Measurements from ENCODE around the gene ANKRD33B. TPM values are rescaled to one million over a fixed set of nuclear protein-coding genes. Genes with fewer than 3 reads are reported as not detected.
"Not testable (repeated sequence)": the region's sequence is repeated elsewhere in the genome, so short reads cannot be mapped to it uniquely, and the experiment has no call there.

Gene ANKRD33B
- total RNA-seq, 1 experiment from 2014 or later = 0.75 TPM

GRCh38 chr5:10545084-10545483, 18.8 kb upstream of the ANKRD33B start:
- Histone ChIP-seq H3K4me1 (ENCODE audit: insufficient read depth, low read length, poor library complexity, severe bottlenecking) (no peaks in the 10 kb centered on the region), H3K27ac (ENCODE audit: low read depth, low read length, poor library complexity, severe bottlenecking) (no peak overlapping the region), H3K4me3 (ENCODE audit: low read depth, low read length, poor library complexity, severe bottlenecking) (no peak overlapping the region), H3K36me3 (ENCODE audit: insufficient read depth, low read length, poor library complexity, severe bottlenecking) (no peaks in the 10 kb centered on the region), H3K9me3 (ENCODE audit: low read depth, low read length, poor library complexity, severe bottlenecking) (no peaks in the 10 kb centered on the region), H3K27me3 (replicated peaks; ENCODE audit: insufficient read depth, low read depth, low read length, poor library complexity) (peaks cover 53% of the 10 kb centered on the region)
- POLR2A ChIA-PET (ENCODE audit: low non-redundant PET) = no interaction called here
- no peak for TF ChIP-seq CTCF (conservative IDR thresholded peaks at IDR 0.05; ENCODE audit: low read depth, low read length)
- TF ChIP-seq EZH2 (IDR thresholded peaks at IDR 0.05; ENCODE audit: borderline replicate concordance, low read depth, low read length, poor library complexity, severe bottlenecking) = no peak
- intact Hi-C loops (cut with micrococcal nuclease; ENCODE audit: unreplicated experiment) = no loop called here
- BruUV-seq (replicated peaks) = no TSS peak
- no peak for DNase-seq (ENCODE audit: low spot score)
- CTCF ChIA-PET = interaction anchor here (0.6 kb wide), 1 partner anchor 311 kb away, joined by 5 read pairs; no protein-coding TSS in a partner anchor

GRCh38 chr5:10546186-10546585, 17.7 kb upstream of the ANKRD33B start:
- H3K27me3 ChIP-seq (replicated peaks; ENCODE audit: insufficient read depth, low read depth, low read length, poor library complexity) = peaks cover 53% of the 10 kb centered on the region
- no peak overlapping the region for H3K27ac ChIP-seq (ENCODE audit: low read depth, low read length, poor library complexity, severe bottlenecking)
- TF ChIP-seq CTCF (conservative IDR thresholded peaks at IDR 0.05; ENCODE audit: low read depth, low read length) = no peak
- no peak for TF ChIP-seq EZH2 (IDR thresholded peaks at IDR 0.05; ENCODE audit: borderline replicate concordance, low read depth, low read length, poor library complexity, severe bottlenecking)
- no peak for DNase-seq (ENCODE audit: low spot score)
- no TSS peak for BruUV-seq (replicated peaks)
- POLR2A ChIA-PET (ENCODE audit: low non-redundant PET) = no interaction called here
- no peaks in the 10 kb centered on the region for H3K9me3 ChIP-seq (ENCODE audit: low read depth, low read length, poor library complexity, severe bottlenecking)
- intact Hi-C loops (cut with micrococcal nuclease; ENCODE audit: unreplicated experiment) = no loop called here
- CTCF ChIA-PET = no interaction called here
- no peaks in the 10 kb centered on the region for H3K36me3 ChIP-seq (ENCODE audit: insufficient read depth, low read length, poor library complexity, severe bottlenecking)
- no peak overlapping the region for H3K4me3 ChIP-seq (ENCODE audit: low read depth, low read length, poor library complexity, severe bottlenecking)
- H3K4me1 ChIP-seq (ENCODE audit: insufficient read depth, low read length, poor library complexity, severe bottlenecking) = no peaks in the 10 kb centered on the region

- intact Hi-C loops (cut with micrococcal nuclease; ENCODE audit: unreplicated experiment) = no loop called here
- ChIA-PET POLR2A (ENCODE audit: low non-redundant PET) (no interaction called here), CTCF (no interaction called here)
- no peaks in the 10 kb centered on the region for H3K36me3 ChIP-seq (ENCODE audit: insufficient read depth, low read length, poor library complexity, severe bottlenecking)
- peaks cover 36% of the 10 kb centered on the region for H3K27me3 ChIP-seq (replicated peaks; ENCODE audit: insufficient read depth, low read depth, low read length, poor library complexity)
- TF ChIP-seq EZH2 (IDR thresholded peaks at IDR 0.05; ENCODE audit: borderline replicate concordance, low read depth, low read length, poor library complexity, severe bottlenecking) (no peak), CTCF (conservative IDR thresholded peaks at IDR 0.05; ENCODE audit: low read depth, low read length) (no peak)
- DNase-seq (ENCODE audit: low spot score) = no peak
- H3K4me1 ChIP-seq (ENCODE audit: insufficient read depth, low read length, poor library complexity, severe bottlenecking) = no peaks in the 10 kb centered on the region
- H3K9me3 ChIP-seq (ENCODE audit: low read depth, low read length, poor library complexity, severe bottlenecking) = no peaks in the 10 kb centered on the region
- no peak overlapping the region for H3K27ac ChIP-seq (ENCODE audit: low read depth, low read length, poor library complexity, severe bottlenecking)
- BruUV-seq (replicated peaks) = no TSS peak
- no peak overlapping the region for H3K4me3 ChIP-seq (ENCODE audit: low read depth, low read length, poor library complexity, severe bottlenecking)
Observed at GRCh38 chr5:10548418-10549122, 15.3 kb upstream of the ANKRD33B start.

- H3K27me3 ChIP-seq (replicated peaks; ENCODE audit: insufficient read depth, low read depth, low read length, poor library complexity) = peaks cover 30% of the 10 kb centered on the region
- H3K36me3 ChIP-seq (ENCODE audit: insufficient read depth, low read length, poor library complexity, severe bottlenecking); CTCF ChIA-PET; POLR2A ChIA-PET (ENCODE audit: low non-redundant PET); H3K4me3 ChIP-seq (ENCODE audit: low read depth, low read length, poor library complexity, severe bottlenecking); intact Hi-C loops (cut with micrococcal nuclease; ENCODE audit: unreplicated experiment); BruUV-seq (replicated peaks); H3K4me1 ChIP-seq (ENCODE audit: insufficient read depth, low read length, poor library complexity, severe bottlenecking); H3K9me3 ChIP-seq (ENCODE audit: low read depth, low read length, poor library complexity, severe bottlenecking); H3K27ac ChIP-seq (ENCODE audit: low read depth, low read length, poor library complexity, severe bottlenecking); DNase-seq (ENCODE audit: low spot score): not testable (repeated sequence)
Observed at GRCh38 chr5:10549123-10549514, 14.8 kb upstream of the ANKRD33B start.

Data from A673 (cell line).